Neural progenitor cell (in vitro differentiated cells): ENCODE results near the gene GPI. TPM values are rescaled to one million over a fixed set of nuclear protein-coding genes. Genes with fewer than 3 reads are reported as not detected.

ENCODE experiments used
- DNase-seq: peaks from one replicate; pipeline ENCODE4 v3.0.0-alpha.2; 2016; ENCODE audit warnings: low spot score
- H2AFZ ChIP-seq: fragments of 200-600 bp; sonication (generic); replicated peaks from 2 replicates; pipeline ENCODE4 v1.6.1; 2016; ENCODE audit warnings: antibody characterized with exemption
- H3F3A ChIP-seq: fragments of 200-600 bp; sonication (generic); 2 replicates; pipeline ENCODE4 v1.6.1; 2016; ENCODE audit warnings: antibody characterized with exemption, low read depth
- H3K27ac ChIP-seq: fragments of 200-600 bp; sonication (generic); 2 replicates; pipeline ENCODE4 v1.5.1; 2016; ENCODE audit warnings: mild to moderate bottlenecking
- H3K27me3 ChIP-seq: fragments of 200-600 bp; sonication (generic); 2 replicates; pipeline ENCODE4 v1.6.1; 2016; ENCODE audit warnings: mild to moderate bottlenecking, moderate library complexity
- H3K36me3 ChIP-seq: fragments of 200-600 bp; sonication (generic); 2 replicates; pipeline ENCODE4 v1.5.1; 2016
- H3K4me1 ChIP-seq: fragments of 200-600 bp; sonication (generic); 2 replicates; pipeline ENCODE4 v1.6.1; 2016; ENCODE audit warnings: mixed run types
- H3K4me2 ChIP-seq: fragments of 200-600 bp; sonication (generic); 2 replicates; pipeline ENCODE4 v1.6.1; 2016
- H3K4me3 ChIP-seq: fragments of 200-600 bp; sonication (generic); 2 replicates; pipeline ENCODE4 v1.5.1; 2016
- H3K79me2 ChIP-seq: fragments of 200-600 bp; sonication (generic); 2 replicates; pipeline ENCODE4 v1.6.1; 2016; ENCODE audit warnings: low read depth
- H3K9ac ChIP-seq: fragments of 200-600 bp; sonication (generic); 2 replicates; pipeline ENCODE4 v1.6.1; 2016
- H3K9me3 ChIP-seq: fragments of 200-600 bp; sonication (generic); 2 replicates; pipeline ENCODE4 v1.5.1; 2016; ENCODE audit warnings: low read depth
- H4K20me1 ChIP-seq: fragments of 200-600 bp; sonication (generic); 2 replicates; pipeline ENCODE4 v1.6.1; 2016; ENCODE audit warnings: low read depth
- H3K27ac Mint-ChIP-seq: 3 replicates; pipeline ENCODE4 v1.8.0; 2021; ENCODE audit warnings: mixed read lengths
- H3K27me3 Mint-ChIP-seq: 2 replicates; pipeline ENCODE4 v1.8.0; 2022; ENCODE audit warnings: low read depth, mild to moderate bottlenecking, inconsistent platforms, moderate library complexity, mixed read lengths; ENCODE audit not compliant: insufficient read depth
- H3K36me3 Mint-ChIP-seq: 3 replicates; pipeline ENCODE4 v1.8.0; 2021; ENCODE audit warnings: mixed read lengths
- H3K4me1 Mint-ChIP-seq: 3 replicates; pipeline ENCODE4 v1.8.0; 2021; ENCODE audit warnings: mixed read lengths
- H3K4me3 Mint-ChIP-seq: 3 replicates; pipeline ENCODE4 v1.8.0; 2021; ENCODE audit warnings: mild to moderate bottlenecking, moderate library complexity, mixed read lengths
- H3K9me3 Mint-ChIP-seq: 3 replicates; pipeline ENCODE4 v1.8.0; 2020; ENCODE audit warnings: mixed read lengths
- EZH2 ChIP-seq: fragments of 200-600 bp; sonication (generic); IDR thresholded peaks from 2 replicates; pipeline ENCODE4 v1.6.1; 2017; ENCODE audit warnings: antibody characterized with exemption, mild to moderate bottlenecking, moderate library complexity
- EZH2phosphoT487 ChIP-seq: fragments of 200-600 bp; sonication (generic); IDR thresholded peaks from 2 replicates; pipeline ENCODE4 v1.6.1; 2017; ENCODE audit warnings: antibody characterized with exemption
- total RNA-seq: library from RNA; depleted of rRNA; stranded (reverse); fragments of >200 nt; gene quantifications from 2 replicates; pipeline ENCODE4 v1.2.3, GENCODE V29; 2015; ENCODE audit warnings: low replicate concordance
- TF ChIP-seq, protein P1 (sequence below): fragments of 200-600 bp; sonication (generic); IDR thresholded peaks from 2 replicates; pipeline ENCODE4 v1.5.1; 2017; ENCODE audit warnings: antibody characterized with exemption, mild to moderate bottlenecking

GPI gene
- total RNA-seq, 1 donor from 2014 or later, result 109 TPM

GRCh38 chr19:34370983-34371382 is 6.0 kb downstream of the GPI start:
- Mint-ChIP-seq H3K9me3 (no peaks in the 10 kb centered on the region), H3K4me3 (no peak overlapping the region), H3K27ac (no peak overlapping the region), H3K4me1 (peaks cover 3% of the 10 kb centered on the region), H3K36me3 (peaks cover 34% of the 10 kb centered on the region), H3K27me3 (peaks cover 5% of the 10 kb centered on the region)
- peaks cover 4% of the 10 kb centered on the region for H3K36me3 ChIP-seq
- H3K27ac ChIP-seq, result no peak overlapping the region
- TF ChIP-seq EZH2, result no peak
- peaks cover 13% of the 10 kb centered on the region for H4K20me1 ChIP-seq
- no peaks in the 10 kb centered on the region for H3F3A ChIP-seq
- no peaks in the 10 kb centered on the region for H3K9me3 ChIP-seq
- H3K27me3 ChIP-seq, result no peaks in the 10 kb centered on the region
- H3K9ac ChIP-seq, result no peak overlapping the region
- no peak for DNase-seq
- H3K79me2 ChIP-seq, result peaks cover 13% of the 10 kb centered on the region
- H3K4me3 ChIP-seq, result no peak overlapping the region
- no peak overlapping the region for H3K4me2 ChIP-seq
- peaks cover 7% of the 10 kb centered on the region for H3K4me1 ChIP-seq
- no peak overlapping the region for H2AFZ ChIP-seq

DNA sequence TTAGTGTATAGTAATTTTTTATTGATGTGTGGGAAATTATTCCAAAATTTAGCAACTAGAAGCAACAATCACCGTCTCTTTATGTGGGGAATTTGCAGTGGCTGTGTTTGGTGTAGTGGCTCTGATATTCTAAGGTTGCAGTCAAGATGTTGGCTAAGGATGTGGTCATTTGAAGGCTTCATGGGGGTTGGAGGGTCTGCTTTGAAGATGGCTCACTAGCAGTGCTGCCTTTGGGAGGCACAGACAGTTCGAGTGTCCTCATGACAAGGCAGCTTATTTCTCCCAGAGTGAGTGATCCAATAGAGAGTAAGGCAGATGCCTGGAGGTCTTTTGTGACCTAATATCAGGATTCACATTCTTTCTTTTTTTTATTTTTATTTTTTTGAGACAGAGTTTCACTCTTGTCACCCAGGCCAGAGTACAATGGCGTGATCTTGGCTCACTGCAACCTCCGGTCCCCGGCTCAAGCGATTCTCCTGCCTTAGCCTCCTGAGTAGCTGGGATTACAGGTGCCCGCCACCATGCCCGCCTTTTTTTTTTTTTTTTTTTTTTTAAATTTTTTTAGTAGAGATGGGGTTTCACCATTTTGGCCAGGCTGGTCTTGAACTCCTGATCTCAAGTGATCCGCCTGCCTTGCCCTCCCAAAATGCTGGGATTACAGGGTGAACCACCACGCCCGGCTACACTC is 8.7 kb downstream of the GPI start:
- DNase-seq, result no peak
- Histone ChIP-seq H3K9me3 (no peaks in the 10 kb centered on the region), H3F3A (no peaks in the 10 kb centered on the region), H3K9ac (no peak overlapping the region), H3K27me3 (no peaks in the 10 kb centered on the region), H3K4me1 (no peaks in the 10 kb centered on the region), H2AFZ (no peak overlapping the region), H3K27ac (no peak overlapping the region), H4K20me1 (no peaks in the 10 kb centered on the region), H3K79me2 (no peaks in the 10 kb centered on the region), H3K4me2 (no peak overlapping the region), H3K4me3 (no peak overlapping the region), H3K36me3 (no peaks in the 10 kb centered on the region)
- Mint-ChIP-seq H3K36me3 (peaks cover 24% of the 10 kb centered on the region), H3K27ac (peak overlapping the region; percentile 84), H3K4me3 (no peak overlapping the region), H3K27me3 (peaks cover 5% of the 10 kb centered on the region), H3K9me3 (no peaks in the 10 kb centered on the region), H3K4me1 (no peaks in the 10 kb centered on the region)
- TF ChIP-seq EZH2 (no peak), EZH2phosphoT487 (no peak)
- TF ChIP-seq, protein P1, sequence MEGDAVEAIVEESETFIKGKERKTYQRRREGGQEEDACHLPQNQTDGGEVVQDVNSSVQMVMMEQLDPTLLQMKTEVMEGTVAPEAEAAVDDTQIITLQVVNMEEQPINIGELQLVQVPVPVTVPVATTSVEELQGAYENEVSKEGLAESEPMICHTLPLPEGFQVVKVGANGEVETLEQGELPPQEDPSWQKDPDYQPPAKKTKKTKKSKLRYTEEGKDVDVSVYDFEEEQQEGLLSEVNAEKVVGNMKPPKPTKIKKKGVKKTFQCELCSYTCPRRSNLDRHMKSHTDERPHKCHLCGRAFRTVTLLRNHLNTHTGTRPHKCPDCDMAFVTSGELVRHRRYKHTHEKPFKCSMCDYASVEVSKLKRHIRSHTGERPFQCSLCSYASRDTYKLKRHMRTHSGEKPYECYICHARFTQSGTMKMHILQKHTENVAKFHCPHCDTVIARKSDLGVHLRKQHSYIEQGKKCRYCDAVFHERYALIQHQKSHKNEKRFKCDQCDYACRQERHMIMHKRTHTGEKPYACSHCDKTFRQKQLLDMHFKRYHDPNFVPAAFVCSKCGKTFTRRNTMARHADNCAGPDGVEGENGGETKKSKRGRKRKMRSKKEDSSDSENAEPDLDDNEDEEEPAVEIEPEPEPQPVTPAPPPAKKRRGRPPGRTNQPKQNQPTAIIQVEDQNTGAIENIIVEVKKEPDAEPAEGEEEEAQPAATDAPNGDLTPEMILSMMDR, result no peak

DNA sequence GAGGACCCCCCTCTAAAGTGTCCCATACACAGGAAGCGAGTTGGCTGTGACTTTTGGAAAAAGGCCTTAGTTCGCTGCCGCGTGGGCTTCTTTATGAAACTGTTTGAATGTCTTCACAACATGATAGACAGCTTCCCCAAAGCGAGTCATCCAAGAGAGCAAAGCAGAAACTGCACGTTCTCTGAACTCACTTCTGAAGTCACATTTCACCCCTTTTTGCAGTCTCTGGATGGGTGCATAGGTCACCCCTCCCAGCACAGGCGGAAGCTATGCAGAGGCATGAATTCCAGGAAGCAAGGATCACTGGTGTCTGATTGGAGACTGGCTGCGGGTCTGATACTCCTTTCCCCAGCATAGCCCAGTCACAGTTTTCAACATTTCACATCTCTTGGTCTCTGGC is 10.6 kb downstream of the GPI start:
- H3K36me3 Mint-ChIP-seq, result peaks cover 24% of the 10 kb centered on the region
- no peaks in the 10 kb centered on the region for H3K4me1 Mint-ChIP-seq
- H3K4me2 ChIP-seq, result no peak overlapping the region
- no peak overlapping the region for H3K27ac Mint-ChIP-seq
- no peaks in the 10 kb centered on the region for H3K36me3 ChIP-seq
- H3K4me3 ChIP-seq, result no peak overlapping the region
- H2AFZ ChIP-seq, result no peak overlapping the region
- TF ChIP-seq EZH2phosphoT487 (no peak), EZH2 (no peak)
- TF ChIP-seq, protein P1, result no peak
- no peaks in the 10 kb centered on the region for H3K4me1 ChIP-seq
- no peaks in the 10 kb centered on the region for H3K79me2 ChIP-seq
- H3K4me3 Mint-ChIP-seq, result no peak overlapping the region
- no peaks in the 10 kb centered on the region for H3K27me3 ChIP-seq
- H3K27me3 Mint-ChIP-seq, result peaks cover 5% of the 10 kb centered on the region
- H4K20me1 ChIP-seq, result no peaks in the 10 kb centered on the region
- H3K9me3 ChIP-seq, result no peaks in the 10 kb centered on the region
- H3K9ac ChIP-seq, result no peak overlapping the region
- no peak for DNase-seq
- H3K27ac ChIP-seq, result no peak overlapping the region
- H3K9me3 Mint-ChIP-seq, result no peaks in the 10 kb centered on the region
- no peaks in the 10 kb centered on the region for H3F3A ChIP-seq

DNA sequence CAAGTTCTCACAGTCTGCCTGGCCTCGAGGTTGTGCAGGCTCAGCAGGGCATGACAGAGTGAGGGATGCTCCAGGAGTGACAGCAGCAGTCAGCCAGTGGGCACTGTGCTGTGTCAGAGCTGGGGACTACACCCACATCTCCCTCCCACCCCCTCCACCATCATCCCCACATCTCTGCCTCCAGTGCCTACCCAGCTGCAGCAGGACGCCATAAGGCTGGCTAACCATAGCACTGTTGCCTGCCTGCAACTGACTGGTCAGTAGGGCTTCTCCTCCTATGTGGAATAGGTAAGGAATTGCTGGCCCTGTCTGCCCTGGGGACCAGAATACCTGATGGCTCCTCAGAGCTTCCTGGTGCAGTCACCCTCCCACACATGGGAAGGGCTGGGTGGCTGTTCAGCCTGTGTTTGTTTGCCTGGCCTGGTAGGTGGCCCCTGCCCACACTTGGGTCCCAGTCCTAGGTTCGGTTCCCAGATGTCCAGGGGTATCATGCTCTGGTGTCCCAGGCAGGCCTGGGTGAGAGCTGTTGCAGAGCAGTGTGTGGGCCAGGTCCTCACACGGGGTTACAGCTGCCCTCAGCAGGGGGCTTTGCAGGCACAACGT is 15.7 kb downstream of the GPI start:
- no peak overlapping the region for H3K4me2 ChIP-seq
- H2AFZ ChIP-seq, result no peak overlapping the region
- H3K4me3 ChIP-seq, result no peak overlapping the region
- DNase-seq, result no peak
- H3K36me3 ChIP-seq, result no peaks in the 10 kb centered on the region
- no peaks in the 10 kb centered on the region for H3K4me1 ChIP-seq
- H3K27ac ChIP-seq, result no peak overlapping the region
- no peak overlapping the region for H3K9ac ChIP-seq
- TF ChIP-seq, protein P1, result no peak
- no peak for TF ChIP-seq EZH2
- no peak for TF ChIP-seq EZH2phosphoT487
- Mint-ChIP-seq H3K36me3 (peaks cover 43% of the 10 kb centered on the region), H3K9me3 (no peaks in the 10 kb centered on the region), H3K27me3 (peaks cover 4% of the 10 kb centered on the region), H3K27ac (no peak overlapping the region), H3K4me1 (no peaks in the 10 kb centered on the region), H3K4me3 (no peak overlapping the region)
- H4K20me1 ChIP-seq, result no peaks in the 10 kb centered on the region
- no peaks in the 10 kb centered on the region for H3F3A ChIP-seq
- no peaks in the 10 kb centered on the region for H3K79me2 ChIP-seq
- H3K27me3 ChIP-seq, result no peaks in the 10 kb centered on the region
- H3K9me3 ChIP-seq, result no peaks in the 10 kb centered on the region
